ENCODE measurements around the gene JMJD6.
A peak's percentile ranks its signal among the peaks of the same experiment; 100 is the strongest.

Gene JMJD6

GRCh38 chr17:76679239-76679638, 47.2 kb downstream of the JMJD6 start:
- DNase-seq (ENCODE audit: low spot score), result no peak

- DNase-seq (ENCODE audit: low spot score), result no peak
These were observed 48.1 kb downstream of the JMJD6 start for GRCh38 chr17:76678330-76678729.

- no peak for DNase-seq (ENCODE audit: low spot score)
These were observed 49.0 kb downstream of the JMJD6 start for GRCh38 chr17:76677406-76677805.

GRCh38 chr17:76676629-76677028, 49.8 kb downstream of the JMJD6 start:
- no peak for DNase-seq (ENCODE audit: low spot score)

GRCh38 chr17:76675648-76676047, 50.8 kb downstream of the JMJD6 start:
- DNase-seq (ENCODE audit: low spot score), result no peak

- DNase-seq (ENCODE audit: low spot score), result no peak
These were observed 51.8 kb downstream of the JMJD6 start for GRCh38 chr17:76674600-76674999.

GRCh38 chr17:76673729-76674128, 52.7 kb downstream of the JMJD6 start:
- DNase-seq (ENCODE audit: low spot score), result no peak

GRCh38 chr17:76672892-76673291, 53.5 kb downstream of the JMJD6 start:
- DNase-seq (ENCODE audit: low spot score), result no peak

GRCh38 chr17:76672270-76672851, 54.0 kb downstream of the JMJD6 start:
- peak; percentile 3 for DNase-seq (ENCODE audit: low spot score)

GRCh38 chr17:76671912-76672262, 54.5 kb downstream of the JMJD6 start:
- DNase-seq (ENCODE audit: low spot score), result no peak

GRCh38 chr17:76671123-76671911, 55.1 kb downstream of the JMJD6 start:
- peak; percentile 99 for DNase-seq (ENCODE audit: low spot score)

GRCh38 chr17:76670718-76671122, 55.7 kb downstream of the JMJD6 start:
- no peak for DNase-seq (ENCODE audit: low spot score)

GRCh38 chr17:76670020-76670717, 56.2 kb downstream of the JMJD6 start:
- no peak for DNase-seq (ENCODE audit: low spot score)
